Endothelial cell (in vitro differentiated cells): ENCODE results near the gene AIFM1. TPM values are rescaled to one million over a fixed set of nuclear protein-coding genes. Genes with fewer than 3 reads are reported as not detected.

Experiments used
- DNase-seq: peaks from one replicate; pipeline ENCODE4 v3.0.0; 2021; ENCODE audit warnings: low spot score
- H3K27ac Mint-ChIP-seq: one replicate; pipeline ENCODE4 v1.8.0; 2021; ENCODE audit warnings: mixed read lengths, inconsistent platforms; ENCODE audit not compliant: unreplicated experiment
- H3K27me3 Mint-ChIP-seq: one replicate; pipeline ENCODE4 v1.8.0; 2021; ENCODE audit warnings: mild to moderate bottlenecking, moderate library complexity, mixed read lengths, inconsistent platforms; ENCODE audit not compliant: unreplicated experiment
- H3K36me3 Mint-ChIP-seq: one replicate; pipeline ENCODE4 v1.8.0; 2021; ENCODE audit warnings: mild to moderate bottlenecking, low read depth, mixed read lengths, inconsistent platforms; ENCODE audit not compliant: unreplicated experiment
- H3K4me1 Mint-ChIP-seq: one replicate; pipeline ENCODE4 v1.8.0; 2021; ENCODE audit warnings: mild to moderate bottlenecking, mixed read lengths, inconsistent platforms; ENCODE audit not compliant: unreplicated experiment
- H3K4me3 Mint-ChIP-seq: one replicate; pipeline ENCODE4 v1.8.0; 2021; ENCODE audit warnings: mild to moderate bottlenecking, mixed read lengths, inconsistent platforms; ENCODE audit not compliant: unreplicated experiment
- H3K9me3 Mint-ChIP-seq: one replicate; pipeline ENCODE4 v1.8.0; 2021; ENCODE audit warnings: mixed read lengths, inconsistent platforms; ENCODE audit not compliant: unreplicated experiment
- CTCF ChIP-seq: fragments of 200-600 bp; sonication (generic); IDR thresholded peaks from one replicate; pipeline ENCODE4 v1.5.0; 2021; ENCODE audit warnings: antibody characterized with exemption; ENCODE audit not compliant: unreplicated experiment
- total RNA-seq: library from RNA; stranded (reverse); fragmentation: NEBNext Ultra II Directional; extraction: Animal tissue kit (Norgen Biotek cat#: 25700); gene quantifications from one replicate; pipeline ENCODE4 v1.2.1, GENCODE V29; 2021; ENCODE audit not compliant: unreplicated experiment

AIFM1 gene
- total RNA-seq, 1 donor from 2014 or later: 39.9 TPM

GRCh38 chrX:130184857-130185256 is 19.2 kb upstream of the AIFM1 start:
- Mint-ChIP-seq H3K4me1 (peaks cover 4% of the 10 kb centered on the region), H3K9me3 (no peaks in the 10 kb centered on the region), H3K27ac (no peak overlapping the region), H3K4me3 (no peak overlapping the region), H3K27me3 (peaks cover 2% of the 10 kb centered on the region), H3K36me3 (peaks cover 1% of the 10 kb centered on the region)
- DNase-seq: no peak
- no peak for TF ChIP-seq CTCF

- no peak overlapping the region for H3K4me3 Mint-ChIP-seq
- no peak overlapping the region for H3K27ac Mint-ChIP-seq
- H3K4me1 Mint-ChIP-seq: peaks cover 7% of the 10 kb centered on the region
- peaks cover 2% of the 10 kb centered on the region for H3K27me3 Mint-ChIP-seq
- H3K9me3 Mint-ChIP-seq: no peaks in the 10 kb centered on the region
- H3K36me3 Mint-ChIP-seq: peaks cover 4% of the 10 kb centered on the region
- DNase-seq: no peak
- TF ChIP-seq CTCF: no peak
Measured at GRCh38 chrX:130184168-130184567, 18.5 kb upstream of the AIFM1 start.

- no peak for DNase-seq
Measured at GRCh38 chrX:130179579-130180215, 14.1 kb upstream of the AIFM1 start.

GRCh38 chrX:130179170-130179569 is 13.5 kb upstream of the AIFM1 start:
- H3K27ac Mint-ChIP-seq: no peak overlapping the region
- no peaks in the 10 kb centered on the region for H3K27me3 Mint-ChIP-seq
- no peak for TF ChIP-seq CTCF
- peaks cover 4% of the 10 kb centered on the region for H3K36me3 Mint-ChIP-seq
- H3K9me3 Mint-ChIP-seq: no peaks in the 10 kb centered on the region
- no peak overlapping the region for H3K4me3 Mint-ChIP-seq
- no peak for DNase-seq
- peaks cover 15% of the 10 kb centered on the region for H3K4me1 Mint-ChIP-seq

More at GRCh38 chrX:130179579-130180215, 14.1 kb upstream of the AIFM1 start:
- Mint-ChIP-seq H3K36me3 (peaks cover 4% of the 10 kb centered on the region), H3K4me3 (no peak overlapping the region), H3K4me1 (peaks cover 16% of the 10 kb centered on the region), H3K9me3 (no peaks in the 10 kb centered on the region), H3K27ac (no peak overlapping the region), H3K27me3 (no peaks in the 10 kb centered on the region)
- TF ChIP-seq CTCF: no peak

GRCh38 chrX:130176942-130177341 is 11.3 kb upstream of the AIFM1 start:
- H3K27me3 Mint-ChIP-seq: no peaks in the 10 kb centered on the region
- peaks cover 29% of the 10 kb centered on the region for H3K4me1 Mint-ChIP-seq
- no peak for DNase-seq
- no peaks in the 10 kb centered on the region for H3K9me3 Mint-ChIP-seq
- H3K36me3 Mint-ChIP-seq: peaks cover 4% of the 10 kb centered on the region
- H3K27ac Mint-ChIP-seq: no peak overlapping the region
- H3K4me3 Mint-ChIP-seq: no peak overlapping the region
- no peak for TF ChIP-seq CTCF
